GM18868 (cell line): Measurements from ENCODE around the gene ENTPD7.
"Not testable (repeated sequence)": the region's sequence is repeated elsewhere in the genome, so short reads cannot be mapped to it uniquely, and the experiment has no call there.

Experiments used
- ATAC-seq: cut with Tn5 transposase; IDR thresholded peaks from one replicate; pipeline ENCODE4 v1.9.1; 2021; ENCODE audit warnings: mild to moderate bottlenecking, moderate library complexity; ENCODE audit not compliant: unreplicated experiment

The ENTPD7 gene

GRCh38 chr10:99742254-99742653 lies 82.9 kb downstream of the ENTPD7 start:
- no peak for ATAC-seq

GRCh38 chr10:99742701-99743100 lies 83.4 kb downstream of the ENTPD7 start:
- ATAC-seq: no peak

- no peak for ATAC-seq
Measured at GRCh38 chr10:99743841-99744240, 84.5 kb downstream of the ENTPD7 start.

- not testable (repeated sequence) for ATAC-seq
Measured at GRCh38 chr10:99746166-99746565, 86.9 kb downstream of the ENTPD7 start.

- ATAC-seq: no peak
Measured at GRCh38 chr10:99748823-99749451, 89.6 kb downstream of the ENTPD7 start.

GRCh38 chr10:99750641-99751040 lies 91.3 kb downstream of the ENTPD7 start:
- no peak for ATAC-seq

- ATAC-seq: no peak
Measured at GRCh38 chr10:99754670-99755069, 95.4 kb downstream of the ENTPD7 start.
